ENCODE results near the gene RALGAPB.

DNA sequence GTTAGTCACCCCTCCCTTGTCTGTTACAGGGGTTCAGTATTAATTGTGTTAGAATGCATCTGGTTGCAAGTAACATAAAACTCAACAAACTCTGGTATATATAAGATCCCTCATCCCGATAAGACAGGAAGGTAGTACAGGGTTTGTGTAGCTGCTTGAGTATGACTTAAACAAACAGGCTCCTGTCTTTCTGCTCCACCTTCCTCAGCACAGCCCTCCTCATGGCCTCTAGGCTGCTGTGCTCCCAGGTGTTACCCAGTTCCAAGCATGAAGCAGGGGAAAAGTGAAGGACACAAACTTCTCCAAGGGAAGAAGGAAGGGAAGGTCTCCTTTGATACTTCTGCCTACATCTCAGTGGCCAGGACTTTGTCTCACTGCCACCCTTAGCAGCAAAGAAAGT lies 1.4 kb upstream of the RALGAPB start:
- TF ChIP-seq, protein P1, sequence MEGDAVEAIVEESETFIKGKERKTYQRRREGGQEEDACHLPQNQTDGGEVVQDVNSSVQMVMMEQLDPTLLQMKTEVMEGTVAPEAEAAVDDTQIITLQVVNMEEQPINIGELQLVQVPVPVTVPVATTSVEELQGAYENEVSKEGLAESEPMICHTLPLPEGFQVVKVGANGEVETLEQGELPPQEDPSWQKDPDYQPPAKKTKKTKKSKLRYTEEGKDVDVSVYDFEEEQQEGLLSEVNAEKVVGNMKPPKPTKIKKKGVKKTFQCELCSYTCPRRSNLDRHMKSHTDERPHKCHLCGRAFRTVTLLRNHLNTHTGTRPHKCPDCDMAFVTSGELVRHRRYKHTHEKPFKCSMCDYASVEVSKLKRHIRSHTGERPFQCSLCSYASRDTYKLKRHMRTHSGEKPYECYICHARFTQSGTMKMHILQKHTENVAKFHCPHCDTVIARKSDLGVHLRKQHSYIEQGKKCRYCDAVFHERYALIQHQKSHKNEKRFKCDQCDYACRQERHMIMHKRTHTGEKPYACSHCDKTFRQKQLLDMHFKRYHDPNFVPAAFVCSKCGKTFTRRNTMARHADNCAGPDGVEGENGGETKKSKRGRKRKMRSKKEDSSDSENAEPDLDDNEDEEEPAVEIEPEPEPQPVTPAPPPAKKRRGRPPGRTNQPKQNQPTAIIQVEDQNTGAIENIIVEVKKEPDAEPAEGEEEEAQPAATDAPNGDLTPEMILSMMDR (IDR thresholded peaks at IDR 0.05; ENCODE audit: low read length) = no peak
- TF ChIP-seq EZH2phosphoT487 (IDR thresholded peaks at IDR 0.05; ENCODE audit: low read length) (no peak), EZH2 (optimal IDR thresholded peaks at IDR 0.05; ENCODE audit: low read depth, low read length) (no peak)

Measured in MM.1S (cell line).